HG03280 (cell line): ENCODE results near the gene C5.

Experiments
- ATAC-seq: cut with Tn5 transposase; IDR thresholded peaks from one replicate; pipeline ENCODE4 v1.9.1; 2021; ENCODE audit warnings: mild to moderate bottlenecking, moderate library complexity; ENCODE audit not compliant: unreplicated experiment

C5 gene

DNA sequence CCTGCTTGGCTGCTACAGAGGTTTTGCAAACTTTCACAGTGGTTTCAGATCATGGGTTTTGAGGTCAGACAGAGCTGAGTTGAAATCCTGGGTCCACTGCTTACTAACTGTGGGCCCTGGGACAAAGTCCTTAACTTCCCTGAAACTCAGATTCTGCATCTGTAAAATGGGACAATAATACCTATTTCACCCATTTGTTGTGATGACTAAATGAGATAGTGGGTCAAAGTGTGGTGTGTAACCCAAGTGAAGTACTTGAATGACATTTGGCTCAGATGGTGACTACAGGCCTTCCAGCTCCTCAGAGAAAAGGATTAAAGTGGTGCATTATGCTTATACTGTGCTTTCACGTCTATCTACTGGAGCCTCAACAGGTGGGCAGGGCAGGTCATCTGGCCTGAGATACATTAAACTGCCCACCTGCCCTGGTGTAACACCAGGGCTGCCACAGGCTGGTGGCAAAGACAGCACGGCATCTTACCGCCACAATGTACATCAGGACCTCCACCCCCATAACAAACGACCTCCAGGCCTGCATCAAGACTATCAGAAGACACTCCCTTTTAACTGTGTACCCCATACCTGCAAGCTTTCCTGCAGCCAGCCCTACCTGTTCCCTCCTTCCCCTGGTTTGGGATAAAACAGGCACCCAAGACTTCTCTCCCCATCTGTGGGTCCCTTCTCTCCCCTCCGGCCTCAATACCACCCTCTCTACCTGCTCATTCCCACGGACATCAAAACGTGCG lies 122.6 kb downstream of the C5 start:
- ATAC-seq = no peak

DNA sequence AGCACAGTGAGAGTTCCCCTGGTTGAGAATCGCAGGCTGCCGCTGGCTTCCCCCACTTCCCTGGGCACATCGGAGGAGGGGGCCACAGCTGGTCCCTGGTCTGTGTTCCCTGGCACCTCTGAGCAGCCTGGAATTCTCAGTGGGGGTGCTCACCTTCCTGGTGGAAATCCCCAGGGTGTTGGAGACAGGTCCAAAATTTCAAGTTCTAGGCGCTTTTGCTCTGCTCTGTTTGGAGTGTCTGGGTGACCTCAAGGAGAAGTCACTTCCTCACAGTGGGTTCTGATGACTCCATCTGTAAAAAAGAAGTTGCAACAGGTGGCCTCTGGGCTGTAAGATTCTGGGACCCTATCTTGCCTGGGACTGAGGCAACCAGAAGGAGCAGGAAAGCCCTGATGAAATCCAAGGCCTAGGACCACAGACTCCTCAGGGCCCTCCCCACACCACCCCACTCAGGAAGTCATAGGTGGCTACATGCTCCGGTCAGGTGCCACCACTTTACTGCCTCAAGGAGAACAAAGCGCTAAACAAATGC lies 123.6 kb downstream of the C5 start, which contains the start of gene TRAF1:
Gene TRAF1 (minus strand): TSS at position 400 of the 532 bp plus-strand sequence. CDS start 721 bp downstream, outside the sequence.
- ATAC-seq = peak; percentile 27

DNA sequence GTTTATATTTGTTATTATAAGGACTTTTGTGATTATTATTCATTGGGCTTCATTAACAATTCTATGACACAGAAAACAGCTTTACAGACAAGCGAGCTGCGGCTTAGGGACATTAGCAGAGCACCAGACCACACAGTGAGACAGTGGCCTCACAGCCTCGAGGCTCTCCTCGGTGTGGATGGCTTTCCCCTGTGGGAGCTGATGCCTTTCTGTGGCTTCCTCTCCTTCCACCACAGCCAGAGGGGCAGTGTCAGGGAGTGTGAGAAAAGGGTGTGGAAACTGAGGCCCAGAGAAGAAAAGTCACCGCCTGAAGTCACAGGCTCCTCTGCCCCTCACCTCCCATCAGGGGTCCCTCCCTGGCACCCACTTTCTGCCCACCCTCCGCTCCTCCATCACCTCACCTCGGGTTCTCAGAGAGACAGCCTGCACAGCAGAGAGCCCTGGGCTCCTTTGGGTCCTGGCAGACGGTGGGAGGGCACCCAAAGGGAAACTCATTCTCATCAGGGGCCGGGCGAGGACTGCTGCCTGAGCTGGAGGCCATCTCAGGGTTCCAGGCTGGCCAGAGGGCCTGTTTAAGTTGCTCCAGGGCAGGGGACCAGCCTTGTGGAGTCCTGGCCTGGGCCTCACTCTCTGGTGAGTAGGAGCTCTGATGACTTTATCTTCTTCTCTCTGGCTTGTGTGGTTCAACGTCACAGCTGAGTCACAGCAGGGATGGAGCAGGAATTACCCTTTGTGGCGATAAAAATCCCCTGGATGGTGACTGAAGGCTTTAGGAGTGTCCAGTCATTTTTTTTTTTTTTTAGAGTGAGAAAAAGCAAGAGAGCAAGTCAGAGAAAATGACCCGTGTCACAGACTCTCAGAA lies 124.3 kb downstream of the C5 start:
- ATAC-seq = peak; percentile 25

DNA sequence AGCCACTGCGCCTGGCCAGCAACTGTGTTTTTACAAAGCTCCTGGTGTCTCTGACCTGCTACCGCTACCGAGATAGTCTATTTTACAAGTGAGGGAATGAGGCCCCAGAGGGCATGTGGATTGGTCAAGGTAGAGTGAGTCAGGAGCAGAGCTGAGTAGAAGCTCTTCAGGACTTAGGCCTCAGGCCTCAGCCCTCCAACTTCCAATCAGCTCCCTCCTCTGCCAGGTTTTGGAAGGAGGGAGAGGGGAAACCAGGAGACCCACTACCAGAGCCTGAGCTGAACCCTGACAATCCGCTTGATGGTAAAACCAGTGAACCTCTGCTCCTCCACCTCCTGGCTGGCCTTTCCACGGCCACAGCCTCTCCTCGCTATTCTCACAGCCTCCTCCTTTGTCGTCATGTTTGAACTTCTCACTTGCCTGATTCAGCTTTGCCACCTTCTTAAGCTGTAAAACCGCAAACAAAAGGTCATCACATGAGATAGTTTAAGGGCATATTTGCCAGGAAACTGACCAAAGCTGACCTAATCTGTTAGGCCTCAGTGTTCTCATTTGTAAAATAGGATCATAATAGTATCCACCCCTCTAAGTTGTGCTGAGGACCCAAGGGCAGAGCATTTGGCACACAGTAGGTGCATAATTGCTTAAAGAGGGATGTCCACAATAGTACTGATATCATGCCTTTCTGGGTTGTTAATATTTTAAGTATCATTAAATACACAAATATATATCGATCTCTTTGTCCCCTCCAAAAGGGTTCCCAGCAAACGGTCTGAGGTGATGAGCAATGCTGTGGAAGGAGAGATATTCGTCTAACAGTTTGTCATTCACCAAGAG lies 125.2 kb downstream of the C5 start:
- ATAC-seq = no peak

DNA sequence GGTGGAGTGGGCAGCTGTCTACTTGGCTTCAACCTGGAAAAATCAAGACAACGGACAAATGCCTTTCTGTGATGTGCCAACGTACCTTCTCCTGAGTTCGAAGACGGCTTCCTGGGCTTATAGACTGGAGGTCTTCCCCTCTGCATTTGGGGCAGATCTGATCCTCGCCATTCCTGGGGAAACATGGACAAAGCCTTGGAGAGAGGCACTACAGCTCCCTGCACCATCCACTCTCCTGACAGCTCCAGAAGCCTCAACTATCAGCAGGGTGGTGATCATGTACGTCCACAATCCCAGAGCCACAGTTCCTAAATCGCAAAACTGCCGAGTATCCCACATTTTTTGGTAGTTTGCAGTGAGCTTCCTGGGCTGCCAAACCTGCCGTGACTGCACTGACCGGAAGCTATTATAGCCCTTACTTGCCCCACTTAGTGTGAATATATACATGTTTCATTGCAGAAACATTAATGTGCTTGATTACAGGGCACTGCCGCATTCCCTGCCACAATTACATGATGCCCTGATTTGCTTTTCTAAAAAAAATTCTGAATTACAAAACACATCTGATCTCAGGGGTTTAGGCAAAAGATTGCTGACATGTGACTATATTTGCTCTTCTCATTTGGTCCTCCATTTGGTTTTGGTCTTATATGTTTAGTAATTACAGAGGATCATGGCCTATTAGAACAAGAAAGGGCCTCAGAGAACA lies 126.3 kb downstream of the C5 start:
- no peak for ATAC-seq

DNA sequence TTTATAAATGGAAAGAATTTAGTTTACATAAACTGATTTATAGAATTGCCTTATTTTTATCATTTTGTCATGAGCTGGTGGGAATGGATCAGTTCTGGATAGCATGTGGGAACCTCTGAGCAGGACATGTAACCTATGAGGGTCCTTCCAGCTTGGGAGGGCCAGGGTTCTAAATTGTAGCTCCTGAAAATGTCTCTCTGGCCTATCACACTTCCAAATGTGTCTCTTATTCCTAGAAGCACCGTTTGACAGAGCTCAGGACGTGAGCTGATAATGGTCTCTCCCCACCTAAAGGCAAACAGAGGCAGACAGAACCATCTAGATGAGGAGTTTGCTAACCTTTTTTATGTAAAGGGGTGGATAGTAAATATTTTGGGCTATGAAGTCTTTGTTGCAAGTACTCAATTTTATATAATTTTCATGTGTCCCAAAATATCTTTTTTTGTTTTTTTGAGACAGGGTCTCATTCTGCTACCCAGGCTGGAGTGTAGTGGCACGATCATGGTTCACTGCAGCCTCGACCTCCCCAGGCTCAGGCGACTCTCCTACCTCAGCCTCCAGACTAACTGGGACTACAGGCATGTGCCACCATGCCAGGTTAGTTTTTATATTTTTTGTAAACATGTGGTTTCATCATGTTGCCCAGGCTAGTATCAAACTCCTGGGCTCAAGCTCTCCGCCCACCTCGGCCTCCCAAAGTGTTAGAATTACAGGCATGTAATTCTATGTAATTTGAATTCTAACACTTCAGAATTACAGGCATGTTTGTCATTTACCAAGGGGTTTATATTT lies 127.5 kb downstream of the C5 start:
- ATAC-seq = no peak

DNA sequence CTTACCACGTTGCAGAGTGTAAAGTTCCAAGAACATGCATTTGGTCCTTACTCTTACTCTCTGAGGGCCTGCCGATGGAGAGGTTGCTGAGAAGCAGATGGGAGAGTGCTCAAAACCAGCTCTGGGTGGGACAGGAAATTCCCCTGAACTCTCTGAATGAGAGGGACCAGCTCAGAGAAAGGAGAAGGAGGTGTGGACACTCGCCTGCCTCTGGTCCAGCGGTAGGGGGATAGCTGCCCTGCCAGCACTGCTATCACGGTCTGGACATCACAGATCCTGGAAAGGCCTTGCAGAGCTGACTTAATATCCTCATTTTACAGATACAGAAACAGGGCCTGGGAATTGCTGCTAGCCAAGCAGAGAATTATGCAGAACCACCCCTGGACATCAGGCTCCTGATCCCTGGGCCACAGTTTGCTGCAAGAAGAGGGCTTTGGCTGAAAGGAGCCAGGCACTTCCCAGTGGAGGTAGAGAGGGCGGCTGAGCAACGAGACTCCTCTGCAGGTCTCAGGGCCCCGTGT lies 128.4 kb downstream of the C5 start:
- no peak for ATAC-seq

DNA sequence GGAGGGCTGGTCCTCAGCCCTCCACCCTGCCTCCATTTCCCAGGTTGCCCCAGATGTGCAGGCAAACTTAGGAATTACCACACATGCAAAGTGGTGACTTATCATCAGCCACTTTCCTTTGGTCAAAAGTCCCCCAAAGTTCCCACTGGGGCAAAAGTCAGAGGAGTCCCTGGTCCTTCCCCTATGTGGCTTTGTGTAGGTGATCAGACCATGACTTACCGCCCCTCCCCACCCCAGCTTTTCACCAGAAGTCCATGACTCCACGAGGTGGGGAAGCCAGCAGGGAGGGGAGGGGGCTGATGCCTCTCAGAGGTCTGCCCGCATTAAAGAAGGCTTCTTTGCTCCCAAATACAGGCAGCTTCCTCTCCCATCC lies 129.3 kb downstream of the C5 start:
- no peak for ATAC-seq

DNA sequence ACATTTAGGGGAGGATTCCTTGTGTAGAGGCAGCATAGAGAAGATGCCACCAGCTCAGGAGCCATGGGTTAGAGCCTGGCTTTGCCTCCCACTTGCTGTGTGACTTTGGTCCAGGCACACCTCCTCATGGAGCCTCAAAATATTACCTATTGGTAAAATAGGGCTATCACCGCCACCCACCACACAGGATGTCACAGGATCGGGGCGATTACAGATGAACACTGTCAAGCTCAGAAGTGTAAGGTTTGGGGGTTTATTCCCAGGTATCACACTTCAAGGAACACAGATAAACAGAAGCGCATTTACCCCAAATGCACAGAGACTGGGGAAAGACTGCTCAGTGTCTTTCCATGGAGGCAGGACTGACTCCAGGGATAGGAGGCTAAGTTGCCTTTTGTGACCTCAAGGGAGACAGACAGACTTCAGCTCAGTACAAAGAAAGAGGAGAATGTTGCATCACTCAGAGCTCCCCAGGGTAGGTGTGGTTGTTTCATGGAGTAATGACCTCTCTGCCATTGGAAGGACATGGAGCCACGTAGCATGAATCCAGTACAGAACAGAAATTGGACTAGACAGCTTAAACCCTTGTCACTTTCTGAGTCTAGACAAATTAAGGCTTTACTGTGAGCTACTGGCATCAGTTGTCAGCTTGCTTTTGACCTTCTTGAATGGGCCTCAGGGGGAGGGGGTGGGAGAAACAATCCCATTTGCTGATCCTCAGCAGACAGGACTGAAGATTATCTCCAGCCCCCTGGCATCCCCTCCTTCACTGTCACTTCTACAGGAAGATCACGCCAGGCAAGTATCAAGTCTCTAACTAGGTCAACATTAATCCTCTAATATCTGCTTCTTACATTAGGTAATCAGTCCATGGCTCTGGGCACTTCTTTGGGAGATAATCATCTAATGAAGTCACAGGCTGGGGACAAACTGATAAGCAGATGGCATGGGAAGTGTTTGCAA lies 130.0 kb downstream of the C5 start:
- ATAC-seq = no peak

DNA sequence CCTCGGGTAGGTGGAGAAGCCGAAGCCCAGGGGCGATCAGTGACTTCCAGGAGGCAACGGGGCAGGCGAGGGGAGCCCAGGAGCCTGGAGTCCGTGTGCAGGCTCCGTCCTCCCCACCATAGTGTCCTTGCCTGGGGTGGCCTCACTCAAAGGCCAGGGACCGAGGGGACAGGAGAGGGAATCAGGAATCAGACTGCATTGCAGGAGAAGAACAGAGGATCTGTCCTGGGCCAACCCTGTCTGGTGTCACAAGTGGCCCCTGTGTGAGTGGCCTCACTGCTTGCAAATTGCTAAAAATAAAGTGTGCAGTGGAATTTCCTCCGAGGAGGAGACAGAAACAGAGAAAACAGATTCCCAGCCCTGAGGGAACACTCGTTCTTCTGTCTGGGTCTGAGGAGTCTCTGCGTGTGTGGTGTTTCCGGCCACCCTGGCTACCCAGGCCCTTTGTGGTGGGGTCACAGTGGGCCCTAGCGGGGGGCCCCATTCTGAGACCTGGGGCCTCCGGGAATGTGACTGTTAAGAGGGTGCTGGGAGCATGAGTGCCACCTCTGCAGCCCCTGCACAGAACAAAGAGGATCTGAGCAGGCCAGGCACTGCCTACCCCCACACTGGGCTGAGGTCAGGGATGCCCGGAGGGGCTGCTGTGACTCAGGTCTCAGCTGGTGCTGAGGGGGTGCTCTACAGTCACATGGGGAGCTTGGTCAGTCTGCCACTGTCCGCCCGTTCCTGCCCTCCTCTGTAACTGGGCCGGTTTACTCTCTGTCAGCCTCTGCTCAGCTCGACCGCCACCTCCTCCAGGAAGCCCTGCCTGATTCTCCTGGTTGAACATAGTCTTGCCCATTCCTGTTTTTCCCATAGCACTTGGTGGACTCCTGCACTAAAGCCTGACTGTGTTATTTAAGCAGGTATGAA lies 130.9 kb downstream of the C5 start:
- ATAC-seq = no peak

DNA sequence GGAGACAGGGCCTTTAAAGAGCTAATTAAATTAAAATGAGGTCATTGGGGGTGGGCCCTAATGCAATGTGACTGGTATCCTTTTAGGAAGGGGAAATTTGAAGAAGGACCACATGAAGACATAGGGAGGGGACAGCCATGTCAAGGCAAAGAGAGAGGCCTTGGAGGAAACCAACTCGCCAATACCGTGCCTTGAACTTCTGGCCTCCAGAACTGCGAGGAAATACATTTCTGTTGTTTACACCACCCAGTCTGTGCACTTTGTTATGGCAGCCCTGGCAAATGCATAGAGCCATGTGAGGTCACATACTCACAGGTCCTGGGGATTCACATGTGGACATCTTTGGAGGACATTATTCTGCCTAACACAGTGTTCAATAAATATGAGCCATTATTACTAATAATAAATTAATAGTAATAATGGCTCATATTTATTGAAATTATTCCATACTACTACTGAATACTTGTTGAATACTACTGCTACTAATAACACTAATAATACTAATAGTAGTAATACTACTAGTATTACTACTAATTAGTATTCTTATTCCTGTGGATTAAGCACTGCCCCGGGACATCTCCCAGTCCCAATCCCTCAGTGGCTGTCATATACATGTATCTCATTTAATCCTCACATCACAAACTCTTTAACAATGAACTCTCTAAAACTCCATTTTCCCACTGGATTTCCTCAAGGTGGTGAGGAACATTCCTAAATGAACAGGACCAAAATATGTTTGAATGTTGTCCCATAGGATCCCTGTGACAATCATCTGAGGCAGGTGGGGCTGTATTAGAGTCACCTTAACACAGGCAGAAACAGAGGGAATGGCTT lies 131.9 kb downstream of the C5 start:
- ATAC-seq = no peak

DNA sequence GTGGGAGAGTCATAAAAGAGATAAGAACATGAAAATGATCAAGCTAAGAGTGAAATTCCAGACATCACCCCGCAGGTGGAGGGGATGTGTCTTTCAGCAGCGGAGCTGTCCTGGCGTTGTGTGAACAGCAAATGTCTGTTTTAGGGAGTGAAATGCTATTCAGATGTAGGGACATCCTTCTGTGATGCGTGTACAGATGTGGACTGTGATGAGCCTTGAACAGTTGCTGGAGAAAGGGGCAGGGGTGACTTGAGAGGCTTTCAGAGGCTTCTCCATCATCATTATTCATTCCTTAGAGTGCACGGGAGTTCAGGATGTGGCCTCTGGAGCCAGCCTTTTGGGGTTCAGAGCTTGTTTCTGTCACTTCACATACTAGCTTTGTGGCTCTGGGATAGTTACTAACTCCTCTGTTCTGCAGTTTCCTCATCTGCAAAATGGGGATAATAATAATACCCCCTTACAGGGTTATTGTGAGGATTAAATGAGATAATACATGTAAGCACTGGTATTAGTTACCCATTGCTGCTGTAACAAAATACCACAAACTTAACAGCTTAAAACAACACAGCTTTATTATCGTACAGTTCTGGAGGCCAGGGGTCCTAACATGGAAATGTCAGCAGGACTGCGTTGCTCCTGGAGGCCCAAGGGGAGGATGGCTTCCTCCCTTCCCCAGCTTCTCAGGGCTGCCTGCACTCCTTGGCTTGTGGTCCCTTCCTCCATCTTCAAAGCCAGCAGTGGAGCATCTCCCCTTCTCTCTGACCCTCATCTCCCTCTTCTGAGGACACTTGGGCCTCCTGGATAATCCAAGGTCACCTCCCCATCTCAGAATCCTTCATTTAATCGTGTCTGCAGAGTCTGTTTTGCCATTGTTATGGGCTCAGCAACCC lies 132.8 kb downstream of the C5 start:
- ATAC-seq = no peak

DNA sequence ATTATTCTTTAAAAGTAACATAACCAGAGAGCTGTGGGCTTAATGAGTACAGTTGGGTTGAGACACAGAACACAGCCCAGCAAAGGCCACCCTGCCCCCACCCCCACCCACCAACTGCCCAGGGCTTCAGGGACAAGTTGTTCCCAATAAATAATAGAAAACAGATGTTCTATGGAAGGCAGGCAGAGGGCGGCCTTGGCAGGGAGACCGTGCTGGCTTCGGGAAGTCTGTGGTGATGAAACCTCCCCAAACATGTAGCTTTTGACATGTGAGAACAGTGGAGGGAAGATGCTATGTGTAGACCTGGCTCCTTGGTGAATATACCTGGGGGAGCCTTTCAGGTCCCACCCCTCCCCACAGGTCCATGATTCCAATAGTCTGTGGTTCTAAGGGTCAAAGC lies 133.5 kb downstream of the C5 start:
- no peak for ATAC-seq

DNA sequence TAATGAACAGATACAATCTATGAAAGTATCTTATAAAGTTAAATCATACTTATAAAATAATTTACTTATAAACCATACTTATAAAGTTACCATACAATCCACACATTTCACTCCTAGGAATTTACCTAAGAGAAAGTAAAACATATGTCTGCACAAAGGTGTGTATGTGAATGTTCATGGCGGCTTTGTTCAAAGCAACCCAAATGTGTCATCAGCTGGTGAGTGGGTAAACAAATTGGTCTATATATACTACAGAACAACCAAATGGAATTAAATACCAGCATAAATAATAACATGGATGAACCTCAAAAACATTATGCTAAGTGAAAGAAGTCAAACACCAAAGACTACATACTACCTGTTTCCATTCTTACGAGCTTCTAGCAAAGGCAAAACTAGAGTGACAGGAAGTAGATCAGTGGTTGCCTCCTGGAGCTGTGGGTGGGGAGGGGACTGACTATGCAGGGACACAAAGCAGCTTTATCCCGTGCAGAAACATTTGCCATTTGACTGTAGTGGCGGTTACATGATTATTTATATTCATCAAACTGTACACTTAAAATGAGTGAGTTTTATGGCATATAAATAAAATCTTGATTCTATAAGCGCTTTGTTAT lies 134.1 kb downstream of the C5 start:
- ATAC-seq = no peak

DNA sequence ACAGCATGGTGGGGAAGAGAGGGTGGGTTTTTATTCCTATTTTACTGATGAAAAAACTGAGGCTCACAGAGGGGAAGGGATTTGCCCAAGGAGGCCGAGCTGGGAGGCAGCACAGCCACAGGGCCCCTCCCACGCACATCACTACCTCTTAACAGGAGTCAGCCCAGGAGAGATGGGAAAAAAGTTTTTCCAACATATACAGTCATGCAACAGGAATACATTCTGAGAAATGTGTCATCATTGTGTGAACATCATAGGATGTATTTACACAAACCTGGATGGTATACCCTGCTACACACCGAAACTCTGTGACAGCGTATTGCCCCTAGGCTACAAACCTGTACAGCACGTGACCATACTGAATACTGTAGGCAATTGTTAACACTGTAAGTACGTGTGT lies 135.1 kb downstream of the C5 start:
- ATAC-seq = no peak
